Measurements from ENCODE around the gene EPC2.
"Not testable (repeated sequence)": the region's sequence is repeated elsewhere in the genome, so short reads cannot be mapped to it uniquely, and the experiment has no call there.

Gene EPC2

GRCh38 chr2:148674063-148675020, 29.8 kb downstream of the EPC2 start:
- DNase-seq (ENCODE audit: low read depth), result no peak

- DNase-seq (ENCODE audit: low read depth), result no peak
These were observed 31.2 kb downstream of the EPC2 start for GRCh38 chr2:148675708-148676107.

- DNase-seq (ENCODE audit: low read depth), result not testable (repeated sequence)
These were observed 34.0 kb downstream of the EPC2 start for GRCh38 chr2:148678302-148679179.

GRCh38 chr2:148680462-148680861, 35.9 kb downstream of the EPC2 start:
- no peak for DNase-seq (ENCODE audit: low read depth)

- DNase-seq (ENCODE audit: low read depth), result no peak
These were observed 36.9 kb downstream of the EPC2 start for GRCh38 chr2:148681443-148681842.

- DNase-seq (ENCODE audit: low read depth), result not testable (repeated sequence)
These were observed 37.3 kb downstream of the EPC2 start for GRCh38 chr2:148681862-148682261.

- DNase-seq (ENCODE audit: low read depth), result no peak
These were observed 40.0 kb downstream of the EPC2 start for GRCh38 chr2:148684507-148684906.

GRCh38 chr2:148687543-148687942, 43.0 kb downstream of the EPC2 start:
- DNase-seq (ENCODE audit: low read depth), result no peak

- DNase-seq (ENCODE audit: low read depth), result not testable (repeated sequence)
These were observed 43.5 kb downstream of the EPC2 start for GRCh38 chr2:148688011-148688410.

GRCh38 chr2:148696985-148697384, 52.4 kb downstream of the EPC2 start:
- no peak for DNase-seq (ENCODE audit: low read depth)

GRCh38 chr2:148699830-148700229, 55.3 kb downstream of the EPC2 start:
- no peak for DNase-seq (ENCODE audit: low read depth)

- no peak for DNase-seq (ENCODE audit: low read depth)
These were observed 56.5 kb downstream of the EPC2 start for GRCh38 chr2:148701039-148701438.

- DNase-seq (ENCODE audit: low read depth), result no peak
These were observed 57.3 kb downstream of the EPC2 start for GRCh38 chr2:148701877-148702276.

GRCh38 chr2:148702475-148702874, 57.9 kb downstream of the EPC2 start:
- no peak for DNase-seq (ENCODE audit: low read depth)

- DNase-seq (ENCODE audit: low read depth), result no peak
These were observed 59.7 kb downstream of the EPC2 start for GRCh38 chr2:148704247-148704646.

GRCh38 chr2:148716378-148716920, 71.9 kb downstream of the EPC2 start:
- DNase-seq (ENCODE audit: low read depth), result no peak

GRCh38 chr2:148718039-148718438, 73.5 kb downstream of the EPC2 start:
- no peak for DNase-seq (ENCODE audit: low read depth)

GRCh38 chr2:148719195-148719749, 74.7 kb downstream of the EPC2 start:
- no peak for DNase-seq (ENCODE audit: low read depth)

GRCh38 chr2:148719941-148720436, 75.4 kb downstream of the EPC2 start:
- DNase-seq (ENCODE audit: low read depth), result no peak

- DNase-seq (ENCODE audit: low read depth), result no peak
These were observed 76.0 kb downstream of the EPC2 start for GRCh38 chr2:148720501-148721001.

GRCh38 chr2:148721520-148721931, 77.0 kb downstream of the EPC2 start:
- DNase-seq (ENCODE audit: low read depth), result no peak

Measured in GM04504 (cell line).